H9 (cell line): ENCODE measurements around the gene IQGAP2. TPM values are rescaled to one million over a fixed set of nuclear protein-coding genes. Genes with fewer than 3 reads are reported as not detected.

Source experiments
- DNase-seq: peaks from one replicate; pipeline ENCODE4 v3.0.0-alpha.2; 2017
- H2AFZ ChIP-seq: one replicate; pipeline ENCODE4 v1.6.1; 2013; ENCODE audit warnings: mild to moderate bottlenecking, low read length, control low read depth, moderate library complexity
- H2AK5ac ChIP-seq: 2 replicates; pipeline ENCODE4 v1.6.1; 2013; ENCODE audit warnings: low read length, control low read depth, mixed read lengths; ENCODE audit not compliant: insufficient read length
- H2BK120ac ChIP-seq: one replicate; pipeline ENCODE4 v1.6.1; 2013; ENCODE audit warnings: low read depth, mild to moderate bottlenecking, low read length, control low read depth, inconsistent platforms; ENCODE audit not compliant: poor library complexity, severe bottlenecking
- H2BK12ac ChIP-seq: 2 replicates; pipeline ENCODE4 v1.6.1; 2013; ENCODE audit warnings: low read length, control low read depth, mixed read lengths, low read depth; ENCODE audit not compliant: insufficient read length
- H2BK15ac ChIP-seq: 2 replicates; pipeline ENCODE4 v1.6.1; 2013; ENCODE audit warnings: low read depth, low read length, control low read depth
- H2BK20ac ChIP-seq: one replicate; pipeline ENCODE4 v1.6.1; 2013; ENCODE audit warnings: low read depth, mild to moderate bottlenecking, low read length, control low read depth, inconsistent platforms; ENCODE audit not compliant: poor library complexity, severe bottlenecking
- H2BK5ac ChIP-seq: 2 replicates; pipeline ENCODE4 v1.6.1; 2013; ENCODE audit warnings: low read length, control low read depth, mixed read lengths; ENCODE audit not compliant: insufficient read length
- H3K14ac ChIP-seq: 2 replicates; pipeline ENCODE4 v1.6.1; 2013; ENCODE audit warnings: low read length, control low read depth; ENCODE audit not compliant: insufficient read depth
- H3K18ac ChIP-seq: 2 replicates; pipeline ENCODE4 v1.6.1; 2013; ENCODE audit warnings: low read depth, mild to moderate bottlenecking, mixed read lengths, low read length, control low read depth; ENCODE audit not compliant: insufficient read length
- H3K23ac ChIP-seq: 2 replicates; pipeline ENCODE4 v1.6.1; 2013; ENCODE audit warnings: low read length, control low read depth, mixed read lengths, low read depth; ENCODE audit not compliant: insufficient read length
- H3K23me2 ChIP-seq: 2 replicates; pipeline ENCODE4 v1.6.1; 2013; ENCODE audit warnings: low read depth, mild to moderate bottlenecking, mixed read lengths, low read length, control low read depth; ENCODE audit not compliant: insufficient read length, poor library complexity, severe bottlenecking
- H3K27ac ChIP-seq: 2 replicates; pipeline ENCODE4 v1.5.1; 2013; ENCODE audit warnings: low read length, control low read depth, mixed read lengths, low read depth; ENCODE audit not compliant: insufficient read length
- H3K27me3 ChIP-seq: 2 replicates; pipeline ENCODE4 v1.6.1; 2013; ENCODE audit warnings: low read length, control low read depth, inconsistent platforms; ENCODE audit not compliant: insufficient read depth
- H3K4ac ChIP-seq: 2 replicates; pipeline ENCODE4 v1.6.1; 2013; ENCODE audit warnings: low read depth, mild to moderate bottlenecking, control low read depth, inconsistent platforms, low read length, moderate library complexity
- H3K4me1 ChIP-seq: 2 replicates; pipeline ENCODE4 v1.6.1; 2013; ENCODE audit warnings: low read length, control low read depth, inconsistent platforms; ENCODE audit not compliant: insufficient read depth
- H3K4me2 ChIP-seq: 2 replicates; pipeline ENCODE4 v1.6.1; 2013; ENCODE audit warnings: low read length, control low read depth, mixed read lengths; ENCODE audit not compliant: insufficient read length, insufficient read depth
- H3K56ac ChIP-seq: 2 replicates; pipeline ENCODE4 v1.6.1; 2013; ENCODE audit warnings: low read depth, mild to moderate bottlenecking, mixed read lengths, low read length, control low read depth; ENCODE audit not compliant: insufficient read length
- H3K79me1 ChIP-seq: 2 replicates; pipeline ENCODE4 v1.6.1; 2013; ENCODE audit warnings: low read depth, mild to moderate bottlenecking, moderate library complexity, low read length, control low read depth, inconsistent platforms; ENCODE audit not compliant: insufficient read depth, poor library complexity, severe bottlenecking
- H3K79me2 ChIP-seq: 2 replicates; pipeline ENCODE4 v1.6.1; 2013; ENCODE audit warnings: low read length, control low read depth, inconsistent platforms; ENCODE audit not compliant: insufficient read depth
- H3K9ac ChIP-seq: 2 replicates; pipeline ENCODE4 v1.6.1; 2013; ENCODE audit warnings: low read length, control low read depth, mixed read lengths; ENCODE audit not compliant: insufficient read length; ENCODE audit errors: extremely low read depth
- H3K9me3 ChIP-seq: one replicate; pipeline ENCODE4 v1.6.1; 2013; ENCODE audit warnings: low read depth, low read length, inconsistent platforms; ENCODE audit not compliant: control insufficient read depth
- H3T11ph ChIP-seq: one replicate; pipeline ENCODE4 v1.6.1; 2013; ENCODE audit warnings: mild to moderate bottlenecking, low read length, control low read depth, inconsistent platforms
- H4K20me1 ChIP-seq: one replicate; pipeline ENCODE4 v1.6.1; 2013; ENCODE audit not compliant: control insufficient read depth, insufficient read length, insufficient read depth
- H4K5ac ChIP-seq: 2 replicates; pipeline ENCODE4 v1.6.1; 2013; ENCODE audit warnings: low read depth, mild to moderate bottlenecking, mixed read lengths, low read length, control low read depth; ENCODE audit not compliant: insufficient read length
- H4K8ac ChIP-seq: replicated peaks from 2 replicates; pipeline ENCODE4 v1.6.1; 2013; ENCODE audit warnings: low read length, control low read depth, mixed read lengths, low read depth; ENCODE audit not compliant: insufficient read length
- H4K91ac ChIP-seq: 2 replicates; pipeline ENCODE4 v1.6.1; 2013; ENCODE audit warnings: low read depth, mild to moderate bottlenecking, moderate library complexity, mixed read lengths, low read length, control low read depth; ENCODE audit not compliant: insufficient read length
- H3K27ac Mint-ChIP-seq, 3 experiments: 2 replicates in 2 of 3; 3 replicates in 1 of 3; pipeline ENCODE4 v1.8.0; 2020 to 2021; ENCODE audit warnings: mixed read lengths in 3 of 3, mild to moderate bottlenecking in 1 of 3, moderate library complexity in 1 of 3
- H3K27me3 Mint-ChIP-seq: 2 replicates; pipeline ENCODE4 v1.8.0; 2021; ENCODE audit warnings: low read depth, mild to moderate bottlenecking, moderate library complexity, mixed read lengths
- H3K36me3 Mint-ChIP-seq, 3 experiments: 2 replicates in 2 of 3; 3 replicates in 1 of 3; pipeline ENCODE4 v1.8.0; 2020 to 2021; ENCODE audit warnings: low read depth in 3 of 3, mixed read lengths in 3 of 3; ENCODE audit not compliant: insufficient read depth in 1 of 3
- H3K4me1 Mint-ChIP-seq, 2 experiments: 2 replicates each; pipeline ENCODE4 v1.8.0; 2020; ENCODE audit warnings: mixed read lengths in 2 of 2
- H3K4me3 Mint-ChIP-seq, 2 experiments: 2 replicates in 1 of 2; 3 replicates in 1 of 2; pipeline ENCODE4 v1.8.0; 2020 to 2021; ENCODE audit warnings: mild to moderate bottlenecking in 2 of 2, mixed read lengths in 2 of 2, moderate library complexity in 1 of 2
- H3K9me3 Mint-ChIP-seq, 2 experiments: 2 replicates in 1 of 2; 3 replicates in 1 of 2; pipeline ENCODE4 v1.8.0; 2020; ENCODE audit warnings: mild to moderate bottlenecking in 2 of 2, mixed read lengths in 2 of 2, moderate library complexity in 1 of 2
- WGBS: extraction: QIAGEN DNeasy Blood & Tissue Kit; methylation state at CpG from one replicate; pipeline ENCODE4 v1.1.7; 2013; ENCODE audit warnings: missing lambda C conversion rate, low lambda C conversion rate, mixed read lengths; ENCODE audit not compliant: insufficient read length; ENCODE audit errors: extremely low coverage; 5-methylcytosine and 5-hydroxymethylcytosine counted together
- total RNA-seq: library from RNA; stranded (reverse); gene quantifications from 2 replicates; pipeline ENCODE4 v1.2.1, GENCODE V29; 2021
- TF ChIP-seq, protein P1 (sequence below): fragments of 200-600 bp; sonication (generic); conservative IDR thresholded peaks from 3 replicates; pipeline ENCODE4 v1.8.0; 2021; ENCODE audit warnings: antibody characterized with exemption, mild to moderate bottlenecking

Gene IQGAP2
- total RNA-seq, 1 experiment from 2014 or later: 22.5 TPM

GRCh38 chr5:76450054-76450453 is 47.0 kb downstream of the IQGAP2 start:
- Histone ChIP-seq H3K4me2 (no peak overlapping the region), H3K56ac (no peak overlapping the region), H4K91ac (no peak overlapping the region), H3K27ac (no peak overlapping the region), H3K4ac (no peak overlapping the region), H3K23me2 (no peaks in the 10 kb centered on the region), H2BK20ac (no peak overlapping the region), H2BK120ac (no peak overlapping the region), H3K79me2 (peaks cover 3% of the 10 kb centered on the region; the same call in 1 of the 2 replicates), H4K5ac (no peak overlapping the region), H3K27me3 (no peaks in the 10 kb centered on the region), H3K23ac (no peak overlapping the region), H2BK15ac (no peak overlapping the region), H3T11ph (no peak overlapping the region), H3K9ac (no peak overlapping the region), H4K20me1 (no peaks in the 10 kb centered on the region), H3K4me1 (no peaks in the 10 kb centered on the region; the same call in 1 of the 2 replicates), H2BK5ac (no peak overlapping the region), H3K79me1 (no peaks in the 10 kb centered on the region), H2AFZ (no peak overlapping the region), H4K8ac (no peak overlapping the region), H3K9me3 (no peaks in the 10 kb centered on the region), H2BK12ac (no peak overlapping the region), H3K18ac (no peak overlapping the region), H3K14ac (no peak overlapping the region), H2AK5ac (no peak overlapping the region)
- no peaks in the 10 kb centered on the region for H3K9me3 Mint-ChIP-seq
- TF ChIP-seq, protein P1, sequence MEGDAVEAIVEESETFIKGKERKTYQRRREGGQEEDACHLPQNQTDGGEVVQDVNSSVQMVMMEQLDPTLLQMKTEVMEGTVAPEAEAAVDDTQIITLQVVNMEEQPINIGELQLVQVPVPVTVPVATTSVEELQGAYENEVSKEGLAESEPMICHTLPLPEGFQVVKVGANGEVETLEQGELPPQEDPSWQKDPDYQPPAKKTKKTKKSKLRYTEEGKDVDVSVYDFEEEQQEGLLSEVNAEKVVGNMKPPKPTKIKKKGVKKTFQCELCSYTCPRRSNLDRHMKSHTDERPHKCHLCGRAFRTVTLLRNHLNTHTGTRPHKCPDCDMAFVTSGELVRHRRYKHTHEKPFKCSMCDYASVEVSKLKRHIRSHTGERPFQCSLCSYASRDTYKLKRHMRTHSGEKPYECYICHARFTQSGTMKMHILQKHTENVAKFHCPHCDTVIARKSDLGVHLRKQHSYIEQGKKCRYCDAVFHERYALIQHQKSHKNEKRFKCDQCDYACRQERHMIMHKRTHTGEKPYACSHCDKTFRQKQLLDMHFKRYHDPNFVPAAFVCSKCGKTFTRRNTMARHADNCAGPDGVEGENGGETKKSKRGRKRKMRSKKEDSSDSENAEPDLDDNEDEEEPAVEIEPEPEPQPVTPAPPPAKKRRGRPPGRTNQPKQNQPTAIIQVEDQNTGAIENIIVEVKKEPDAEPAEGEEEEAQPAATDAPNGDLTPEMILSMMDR: no peak
- 0 out of 7 replicates have a peak overlapping the region, but pooled peaks of 1 of the 3 experiments have one; percentile 36 for H3K27ac Mint-ChIP-seq
- no peak for DNase-seq
- H3K4me1 Mint-ChIP-seq: peaks cover 17 to 20% of the 10 kb centered on the region in 2 experiments
- H3K36me3 Mint-ChIP-seq: peaks cover 0 to 4% (median 4%) of the 10 kb centered on the region in 3 experiments; a peak in 3 of 7 replicates
- no CpG with 5 or more reads among the region's 3 CpGs for WGBS
- no peak overlapping the region for H3K4me3 Mint-ChIP-seq
- no peaks in the 10 kb centered on the region; the same call in 1 of the 2 replicates for H3K27me3 Mint-ChIP-seq
